ENCODE data around the gene WDR45B.

WDR45B gene

GRCh38 chr17:82675476-82676245 lies 27.4 kb upstream of the WDR45B start:
- no peak for DNase-seq

GRCh38 chr17:82674656-82675475 lies 26.6 kb upstream of the WDR45B start:
- no peak for DNase-seq

GRCh38 chr17:82670661-82671450 lies 22.6 kb upstream of the WDR45B start:
- no peak for DNase-seq

- peak; percentile 51 for DNase-seq
These were observed 20.4 kb upstream of the WDR45B start for GRCh38 chr17:82668631-82669099.

- DNase-seq: no peak
These were observed 19.9 kb upstream of the WDR45B start for GRCh38 chr17:82668024-82668630.

GRCh38 chr17:82667668-82668000 lies 19.4 kb upstream of the WDR45B start:
- no peak for DNase-seq

GRCh38 chr17:82666931-82667667 lies 18.9 kb upstream of the WDR45B start:
- no peak for DNase-seq

GRCh38 chr17:82665891-82666290 lies 17.6 kb upstream of the WDR45B start:
- no peak for DNase-seq

- no peak for DNase-seq
These were observed 17.0 kb upstream of the WDR45B start for GRCh38 chr17:82665217-82665616.

GRCh38 chr17:82664701-82665182 lies 16.5 kb upstream of the WDR45B start:
- no peak for DNase-seq

GRCh38 chr17:82664276-82664575 lies 16.0 kb upstream of the WDR45B start:
- no peak for DNase-seq

GRCh38 chr17:82663381-82664275 lies 15.4 kb upstream of the WDR45B start:
- no peak for DNase-seq

GRCh38 chr17:82662711-82663261 lies 14.5 kb upstream of the WDR45B start:
- no peak for DNase-seq

- no peak for DNase-seq
These were observed 13.8 kb upstream of the WDR45B start for GRCh38 chr17:82661717-82662683.

- DNase-seq: no peak
These were observed 11.6 kb upstream of the WDR45B start for GRCh38 chr17:82659886-82660285.

- no peak for DNase-seq
These were observed 10.7 kb upstream of the WDR45B start for GRCh38 chr17:82658796-82659452.

GRCh38 chr17:82658331-82658730 lies 10.1 kb upstream of the WDR45B start:
- no peak for DNase-seq

GRCh38 chr17:82657926-82658325 lies 9.7 kb upstream of the WDR45B start:
- no peak for DNase-seq

GRCh38 chr17:82656266-82656665 lies 8.0 kb upstream of the WDR45B start:
- no peak for DNase-seq
